Lower leg skin (tissue), 4 donors: ENCODE results near the gene NELFB. TPM values are rescaled to one million over a fixed set of nuclear protein-coding genes. Genes with fewer than 3 reads are reported as not detected.
A peak's percentile ranks its signal among the peaks of the same experiment; 100 is the strongest.

ENCODE experiments used
- DNase-seq, 2 donors: peaks; one replicate each; pipeline ENCODE4 v3.0.0-alpha.2; 2019; ENCODE audit warnings: low spot score in 2 of 2
- H3K4me3 ChIP-seq: fragments of 200-600 bp; sonication (generic); 2 replicates; pipeline ENCODE4 v1.5.1; 2017; ENCODE audit warnings: mild to moderate bottlenecking, low read depth; ENCODE audit not compliant: poor library complexity, severe bottlenecking
- CTCF ChIP-seq, 3 donors: fragments of 450-650 bp; IDR thresholded peaks; one replicate each; pipeline ENCODE4 v1.5.1; 2016; ENCODE audit warnings: antibody characterized with exemption in 3 of 3, mild to moderate bottlenecking in 3 of 3, moderate library complexity in 2 of 3
- POLR2A ChIP-seq, 2 donors: fragments of 450-650 bp; IDR thresholded peaks; one replicate each; pipeline ENCODE4 v1.6.1; 2016 to 2017; ENCODE audit warnings: antibody characterized with exemption in 2 of 2, mild to moderate bottlenecking in 1 of 2, moderate library complexity in 1 of 2
- WGBS, 2 donors: methylation state at CpG; one replicate each; pipeline ENCODE4 v1.1.5; 2018; 5-methylcytosine and 5-hydroxymethylcytosine counted together
- intact Hi-C: fragments of 100-400 bp; cut with DNase I; formaldehyde crosslinking; loops from one replicate; pipeline ENCODE4 v1.15.0; 2023; ENCODE audit warnings: low total_unique reads
- total RNA-seq, 4 donors: library from RNA; depleted of rRNA; stranded (reverse); fragments of >200 nt; gene quantifications; one replicate each; pipeline ENCODE4 v1.1.0, GENCODE V29; 2016

NELFB gene
- total RNA-seq, 4 donors from 2014 or later, result 40.7 to 52.7 (median 49.9) TPM

- 61 to 71% methylated on average over 32 to 41 of the region's 42 CpGs for WGBS, 2 donors
Observed at GRCh38 chr9:137314561-137315560, 59.7 kb downstream of the NELFB start.

GRCh38 chr9:137315581-137316011 lies 60.5 kb downstream of the NELFB start:
- intact Hi-C loops, result no loop called here
- H3K4me3 ChIP-seq, result no peak overlapping the region
- no peak for DNase-seq
- WGBS, 2 donors, result 24 to 27% methylated on average over 13 to 14 of the region's 18 CpGs
- no peak for TF ChIP-seq CTCF (IDR thresholded peaks at IDR 0.05)
- no peak for TF ChIP-seq POLR2A (IDR thresholded peaks at IDR 0.05)

More at GRCh38 chr9:137314561-137315560, 59.7 kb downstream of the NELFB start:
- DNase-seq, result peak; percentile 12 to 85
- intact Hi-C loops, result no loop called here
- TF ChIP-seq CTCF (IDR thresholded peaks at IDR 0.05) (no peak), POLR2A (IDR thresholded peaks at IDR 0.05) (no peak)
- no peak overlapping the region for H3K4me3 ChIP-seq

GRCh38 chr9:137316012-137316981 lies 61.2 kb downstream of the NELFB start:
- H3K4me3 ChIP-seq, result no peak overlapping the region
- intact Hi-C loops, result no loop called here
- TF ChIP-seq CTCF (IDR thresholded peaks at IDR 0.05) (no peak), POLR2A (IDR thresholded peaks at IDR 0.05) (no peak)
- peak in 1 of 2 donors; percentile 16 for DNase-seq
- WGBS, 2 donors, result 10 to 21% methylated on average over 18 to 19 of the region's 83 CpGs

- H3K4me3 ChIP-seq, result no peak overlapping the region
- TF ChIP-seq CTCF (IDR thresholded peaks at IDR 0.05), result no peak
- TF ChIP-seq POLR2A (IDR thresholded peaks at IDR 0.05), result no peak
- 66 to 69% methylated on average over 15 to 19 of the region's 19 CpGs for WGBS, 2 donors
- intact Hi-C loops, result no loop called here
- peak; percentile 13 to 82 for DNase-seq
Observed at GRCh38 chr9:137317021-137317717, 62.0 kb downstream of the NELFB start.
